K562 (cell line): ENCODE results near the gene TKT. TPM values are rescaled to one million over a fixed set of nuclear protein-coding genes. Genes with fewer than 3 reads are reported as not detected.

ENCODE experiments used
- ATAC-seq: fragments of 200-7000 bp; cut with Tn5 transposase; 3 replicates; pipeline ENCODE4 v1.9.1; 2020; ENCODE audit warnings: moderate library complexity
- BruUV-seq: library from RNA; stranded (reverse); fragments of 400-500 nt; replicated peaks from 2 replicates; lab custom pipeline; 2021; lab: Mats Ljungman, UMichigan
- CTCF ChIA-PET: fragments of 300-600 bp; formaldehyde crosslinking; extraction: SDS; loops from one replicate; lab custom pipeline; 2021; ENCODE audit warnings: low intra/inter-chr PET ratio; lab: Yijun Ruan, JAX
- POLR2A ChIA-PET: fragments of 300-600, 350-650 bp; sonication (Branson Sonifier 250); formaldehyde crosslinking; extraction: SDS; loops from one replicate; lab custom pipeline; 2021; ENCODE audit warnings: antibody characterized with exemption, inconsistent platforms; lab: Yijun Ruan, JAX
- DNase-seq, 4 experiments: peaks; one replicate each; pipeline versions ENCODE4 v3.0.0 to v3.0.0-alpha.2; 2011 to 2018; ENCODE audit warnings: low spot score in 3 of 4, mixed read lengths in 3 of 4; ENCODE audit errors: extremely low read depth in 1 of 4
- FAIRE-seq: peaks from 2 replicates; lab custom pipeline; 2011; peaks lifted over from hg19 to GRCh38; lab: Jason Lieb, UNC
- H2AFZ ChIP-seq: 2 replicates; pipeline ENCODE4 v1.6.0; 2011; ENCODE audit warnings: low read depth, low read length, control low read depth, inconsistent platforms
- H3K27ac ChIP-seq: fragments of 200-600 bp; 3 replicates; pipeline ENCODE4 v1.8.0; 2011; ENCODE audit warnings: low read depth, mild to moderate bottlenecking, control low read depth, inconsistent platforms, low read length, moderate library complexity, mixed read lengths; ENCODE audit errors: extremely low read depth
- H3K27me3 ChIP-seq, 2 experiments: fragments of 300-600 bp in 1 of 2; 2 replicates in 1 of 2; 3 replicates in 1 of 2; pipeline versions ENCODE4 v1.6.0 to v1.8.0; 2011; ENCODE audit warnings: inconsistent platforms in 2 of 2, low read length in 2 of 2, mild to moderate bottlenecking in 1 of 2, mixed read lengths in 1 of 2, moderate library complexity in 1 of 2; ENCODE audit not compliant: control insufficient read depth in 2 of 2, insufficient read depth in 2 of 2
- H3K36me3 ChIP-seq: fragments of 300-600 bp; 3 replicates; pipeline ENCODE4 v1.8.0; 2011; ENCODE audit warnings: mild to moderate bottlenecking, low read length, inconsistent platforms; ENCODE audit not compliant: control insufficient read depth, insufficient read depth
- H3K4me1 ChIP-seq, 2 experiments: fragments of 200-600 bp in 1 of 2; replicated peaks in 1 of 2; 2 replicates in 1 of 2; 3 replicates in 1 of 2; pipeline versions ENCODE4 v1.5.1 to v1.8.0; 2011; ENCODE audit warnings: inconsistent platforms in 2 of 2, low read length in 2 of 2, mild to moderate bottlenecking in 1 of 2, mixed read lengths in 1 of 2, moderate library complexity in 1 of 2; ENCODE audit not compliant: control insufficient read depth in 2 of 2, insufficient read depth in 2 of 2
- H3K4me2 ChIP-seq: 2 replicates; pipeline ENCODE4 v1.6.1; 2011; ENCODE audit warnings: low read length, control low read depth, inconsistent platforms, mixed read lengths; ENCODE audit not compliant: insufficient read depth
- H3K4me3 ChIP-seq: fragments of 200-600 bp; sonication (generic), shearing (Covaris generic); 2 replicates; pipeline ENCODE4 v1.5.1; 2016; ENCODE audit warnings: control low read depth, inconsistent platforms
- H3K79me2 ChIP-seq: fragments of 200-600 bp; 3 replicates; pipeline ENCODE4 v1.8.0; 2011; ENCODE audit warnings: low read length, inconsistent platforms; ENCODE audit not compliant: control insufficient read depth, insufficient read depth
- H3K9ac ChIP-seq, 2 experiments: 2 replicates each; pipeline versions ENCODE4 v1.6.0 to v1.6.1; 2011; ENCODE audit warnings: low read depth in 2 of 2, low read length in 2 of 2, control low read depth in 1 of 2, inconsistent platforms in 1 of 2, mild to moderate bottlenecking in 1 of 2, mixed read lengths in 1 of 2; ENCODE audit not compliant: insufficient read depth in 1 of 2
- H3K9me1 ChIP-seq: one replicate; pipeline ENCODE4 v1.6.0; 2011; ENCODE audit warnings: inconsistent platforms, mild to moderate bottlenecking, low read length, moderate library complexity; ENCODE audit not compliant: control insufficient read depth, insufficient read depth
- H3K9me3 ChIP-seq: replicated peaks from 2 replicates; pipeline ENCODE4 v1.5.1; 2011; ENCODE audit warnings: low read depth, low read length, inconsistent platforms; ENCODE audit not compliant: control insufficient read depth, insufficient read depth
- H4K20me1 ChIP-seq: replicated peaks from 2 replicates; pipeline ENCODE4 v1.6.1; 2011; ENCODE audit warnings: low read length, inconsistent platforms, mixed read lengths; ENCODE audit not compliant: control insufficient read depth, insufficient read depth
- FOXJ3 ChIP-seq: sonication (generic); formaldehyde crosslinking; IDR thresholded peaks from 2 replicates; pipeline ENCODE4 v1.4.0; 2020; ENCODE audit warnings: mild to moderate bottlenecking, missing genetic modification reagents
- KLF13 ChIP-seq: fragments of 450-650 bp; IDR thresholded peaks from 2 replicates; pipeline ENCODE4 v1.6.1; 2016; ENCODE audit warnings: missing genetic modification characterization, low read depth, mild to moderate bottlenecking, missing compliant biosample characterization, moderate library complexity, borderline replicate concordance
- PHF21A ChIP-seq: fragments of 450-650 bp; IDR thresholded peaks from 2 replicates; pipeline ENCODE4 v1.6.1; 2017; ENCODE audit warnings: low read depth, borderline replicate concordance
- POLR2A ChIP-seq: fragments of 450-650 bp; conservative IDR thresholded peaks from 2 replicates; pipeline ENCODE4 v1.6.1; 2016
- ZNF134 ChIP-seq: fragments of 250-450 bp; sonication (Bioruptor Pico); conservative IDR thresholded peaks from 2 replicates; pipeline ENCODE4 v1.4.0; 2020
- ZNF347 ChIP-seq: fragments of 450-650 bp; formaldehyde crosslinking; IDR thresholded peaks from 2 replicates; pipeline ENCODE4 v1.4.0; 2020; ENCODE audit warnings: low read depth, mild to moderate bottlenecking, moderate library complexity
- WGBS: fragments of 100-300 bp; shearing (Covaris generic); methylation state at CpG from one replicate; pipeline ENCODE4 v1.1.6; 2016; ENCODE audit warnings: low coverage, mixed read lengths; ENCODE audit not compliant: insufficient coverage; ENCODE audit errors: missing lambda C conversion rate; 5-methylcytosine and 5-hydroxymethylcytosine counted together
- in situ Hi-C: fragments of 300-500 bp; cut with MboI; formaldehyde crosslinking; loops from 4 replicates; pipeline ENCODE4 v1.15.0; 2018; ENCODE audit warnings: inconsistent platforms, mixed read lengths
- intact Hi-C: fragments of 100-400 bp; cut with micrococcal nuclease; formaldehyde crosslinking; loops from 2 replicates; pipeline ENCODE4 v1.14.2; 2022
- polyA plus RNA-seq, 8 experiments: library from polyadenylated mRNA; depleted of rRNA in 4 of 8; stranded (reverse) in 5 of 8; unstranded in 3 of 8; fragments of >200 nt; fragmentation: Nextera tagmentation in 2 of 8; fragmentation: Illumina TruSeq in 1 of 8; extraction: Ambion mirVana in 2 of 8; extraction: Trizol in 1 of 8; gene quantifications; 2 replicates each; pipeline versions ENCODE4 v1.2.1 to v1.2.3, GENCODE V29; 2011 to 2014; ENCODE audit warnings: inconsistent platforms in 1 of 8, missing spikeins in 1 of 8
- total RNA-seq, 7 experiments: library from RNA; depleted of rRNA in 6 of 7; stranded (reverse); fragments of >200 nt in 6 of 7; fragmentation: Illumina TruSeq in 2 of 7; extraction: Trizol in 2 of 7; gene quantifications; 2 replicates each; pipeline versions ENCODE4 v1.2.1 to v1.2.3, GENCODE V29; 2011 to 2021; ENCODE audit warnings: low replicate concordance in 1 of 7

Gene TKT
- total and polyA plus RNA-seq, 9 of the 15 experiments (the other 6 are each of a cell fraction or from before 2014, with no cell fraction given), result 58.1 to 401 (median 187) TPM

DNA sequence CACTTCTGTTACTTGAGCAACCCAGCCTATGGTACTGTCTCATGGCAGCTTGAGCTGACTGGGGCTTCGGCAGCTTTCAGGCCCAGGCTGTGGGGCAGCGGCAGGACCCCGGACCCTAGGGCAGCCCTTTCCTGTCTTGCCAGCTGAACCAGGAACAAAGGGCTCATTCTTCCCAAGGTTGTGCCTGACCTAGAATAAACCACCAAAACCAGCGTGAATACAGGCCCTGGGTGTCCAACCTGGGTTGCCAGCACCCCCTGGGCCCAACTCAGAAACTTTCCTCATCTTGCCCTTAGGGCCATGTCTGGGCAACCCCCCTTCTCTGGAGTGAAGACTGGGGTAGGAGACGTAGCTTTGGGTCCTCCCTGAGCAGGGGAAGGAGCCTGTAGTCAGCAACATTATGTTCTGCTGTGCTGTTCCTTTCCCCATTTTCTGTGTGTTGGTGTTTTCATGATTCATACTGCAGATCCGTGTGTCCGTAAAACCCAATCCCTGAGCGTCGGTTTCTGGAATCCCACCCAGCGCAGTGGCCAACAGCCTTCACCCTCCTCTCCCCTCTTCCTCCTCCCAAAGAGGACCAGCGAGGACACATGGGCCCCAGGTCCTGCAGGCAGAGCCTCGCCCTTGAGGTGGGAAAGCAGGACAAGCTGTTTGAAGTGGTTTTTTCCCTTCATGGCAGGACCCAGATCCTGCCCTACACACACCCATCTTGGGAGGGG is 33.5 kb downstream of the TKT start:
- ChIA-PET CTCF (no interaction called here), POLR2A (interaction anchor here (0.5 kb wide), 1 partner anchor 176 kb away, joined by 3 read pairs; the partner anchor contains the start of gene SFMBT1)
- peaks cover 0 to 3% of the 10 kb centered on the region in 2 experiments; a peak in 1 of 5 replicates for H3K4me1 ChIP-seq
- no peak overlapping the region for H3K4me2 ChIP-seq
- no peaks in the 10 kb centered on the region for H3K79me2 ChIP-seq
- H4K20me1 ChIP-seq, result peaks cover 8% of the 10 kb centered on the region
- FAIRE-seq (no peak), DNase-seq (no peak), ATAC-seq (no peak)
- H3K27ac ChIP-seq, result no peak overlapping the region
- H3K36me3 ChIP-seq, result peaks cover 44% of the 10 kb centered on the region
- TF ChIP-seq ZNF347 (CRISPR knock-in tag) (no peak), PHF21A (no peak), FOXJ3 (CRISPR knock-in tag) (no peak), ZNF134 (CRISPR knock-in tag) (0 out of 2 replicates have a peak, but pooled peaks have one; percentile 19), POLR2A (peak; percentile 43; the same call in 1 of the 2 replicates), KLF13 (tag) (no peak)
- no peaks in the 10 kb centered on the region for H3K9me1 ChIP-seq
- no peak overlapping the region for H2AFZ ChIP-seq
- 66% methylated on average over 10 of the region's 12 CpGs for WGBS
- in situ Hi-C loops (no loop called here), intact Hi-C loops (loop anchor here (10.0 kb wide), 1 partner anchor 52 kb away; no protein-coding TSS in a partner anchor)
- H3K27me3 ChIP-seq, result no peaks in the 10 kb centered on the region
- no TSS peak for BruUV-seq
- no peak overlapping the region for H3K4me3 ChIP-seq
- no peaks in the 10 kb centered on the region for H3K9me3 ChIP-seq
- no peak overlapping the region for H3K9ac ChIP-seq
